HepG2 (cell line): ENCODE data around the gene FLACC1. TPM values are rescaled to one million over a fixed set of nuclear protein-coding genes. Genes with fewer than 3 reads are reported as not detected.

ENCODE experiments used
- ATAC-seq: fragments of 200-7000 bp; cut with Tn5 transposase; 3 replicates; pipeline ENCODE4 v1.9.1; 2020; ENCODE audit warnings: mild to moderate bottlenecking, moderate library complexity
- BruUV-seq: library from RNA; stranded (reverse); fragments of 400-500 nt; replicated peaks from 2 replicates; lab custom pipeline; 2021; lab: Mats Ljungman, UMichigan
- CTCF ChIA-PET: fragments of 300-600 bp; formaldehyde crosslinking; extraction: SDS; loops from one replicate; lab custom pipeline; 2021; ENCODE audit warnings: low total read pairs, inconsistent platforms, low intra/inter-chr PET ratio; lab: Yijun Ruan, JAX
- POLR2A ChIA-PET: fragments of 350-600 bp; sonication (Branson Sonifier 250); formaldehyde crosslinking; loops from one replicate; lab custom pipeline; 2020; ENCODE audit warnings: antibody characterized with exemption, inconsistent platforms; lab: Yijun Ruan, JAX
- DNase-seq: peaks from one replicate; pipeline ENCODE4 v3.0.0-alpha.2; 2015; ENCODE audit warnings: low spot score
- FAIRE-seq: peaks from 3 replicates; lab custom pipeline; 2011; peaks lifted over from hg19 to GRCh38; lab: Jason Lieb, UNC
- H2AFZ ChIP-seq: one replicate; pipeline ENCODE4 v1.6.1; 2011; ENCODE audit warnings: low read length, inconsistent platforms
- H3K27ac ChIP-seq: fragments of 300-600 bp; 3 replicates; pipeline ENCODE4 v1.8.0; 2011; ENCODE audit warnings: mixed run types, mild to moderate bottlenecking, mixed read lengths, low read length, inconsistent platforms; ENCODE audit not compliant: insufficient read depth; ENCODE audit errors: extremely low read length
- H3K27me3 ChIP-seq, 2 experiments: fragments of 200-600 bp in 1 of 2; 2 replicates in 1 of 2; 3 replicates in 1 of 2; pipeline versions ENCODE4 v1.6.0 to v1.8.0; 2011; ENCODE audit warnings: low read length in 2 of 2, mild to moderate bottlenecking in 2 of 2, moderate library complexity in 2 of 2, inconsistent platforms in 1 of 2; ENCODE audit not compliant: insufficient read depth in 2 of 2, control insufficient read depth in 1 of 2
- H3K36me3 ChIP-seq, 2 experiments: fragments of 200-600 bp in 1 of 2; replicated peaks in 1 of 2; 2 replicates in 1 of 2; 3 replicates in 1 of 2; pipeline versions ENCODE4 v1.5.1 to v1.8.0; 2011; ENCODE audit warnings: low read length in 2 of 2, inconsistent platforms in 1 of 2; ENCODE audit not compliant: insufficient read depth in 2 of 2, control insufficient read depth in 1 of 2
- H3K4me1 ChIP-seq: 2 replicates; pipeline ENCODE4 v1.5.1; 2012; ENCODE audit warnings: low read length, inconsistent platforms; ENCODE audit not compliant: insufficient read depth
- H3K4me2 ChIP-seq: 2 replicates; pipeline ENCODE4 v1.6.0; 2011; ENCODE audit warnings: low read depth, low read length, inconsistent platforms
- H3K4me3 ChIP-seq, 3 experiments: fragments of 200-600 bp in 1 of 3; sonication (generic), shearing (Covaris generic) in 1 of 3; replicated peaks in 1 of 3; 2 replicates each; pipeline ENCODE4 v1.5.1; 2011 to 2016; ENCODE audit warnings: low read length in 3 of 3, inconsistent platforms in 2 of 3, low read depth in 2 of 3, mild to moderate bottlenecking in 2 of 3, control low read depth in 1 of 3, mixed read lengths in 1 of 3; ENCODE audit not compliant: insufficient read depth in 1 of 3
- H3K79me2 ChIP-seq: one replicate; pipeline ENCODE4 v1.6.1; 2011; ENCODE audit warnings: low read length, inconsistent platforms; ENCODE audit not compliant: insufficient read depth
- H3K9ac ChIP-seq: 2 replicates; pipeline ENCODE4 v1.6.0; 2011; ENCODE audit warnings: mild to moderate bottlenecking, low read depth, low read length, inconsistent platforms; ENCODE audit not compliant: insufficient read depth
- H3K9me3 ChIP-seq: 2 replicates; pipeline ENCODE4 v1.5.1; 2012; ENCODE audit warnings: mild to moderate bottlenecking, low read length
- H4K20me1 ChIP-seq: 2 replicates; pipeline ENCODE4 v1.6.0; 2011; ENCODE audit warnings: inconsistent platforms, mild to moderate bottlenecking, low read length, moderate library complexity; ENCODE audit not compliant: insufficient read depth
- BCL6 ChIP-seq: IDR thresholded peaks from 2 replicates; pipeline ENCODE4 v1.6.1; 2016; ENCODE audit warnings: missing genetic modification reagents, missing compliant biosample characterization
- CEBPB ChIP-seq: IDR thresholded peaks from 2 replicates; pipeline ENCODE4 v1.6.1; 2011; ENCODE audit warnings: low read depth, low read length, improper control_type of control experiment, borderline replicate concordance
- MATR3 ChIP-seq: sonication (generic); formaldehyde crosslinking; IDR thresholded peaks from 2 replicates; pipeline ENCODE4 v1.4.0; 2020; ENCODE audit warnings: missing genetic modification reagents
- NFRKB ChIP-seq: fragments of 450-650 bp; IDR thresholded peaks from 2 replicates; pipeline ENCODE4 v1.6.1; 2017
- PITX1 ChIP-seq: sonication (generic); formaldehyde crosslinking; IDR thresholded peaks from 2 replicates; pipeline ENCODE4 v1.5.1; 2020; ENCODE audit warnings: mild to moderate bottlenecking, missing genetic modification reagents
- PRPF4 ChIP-seq: fragments of 200-400 bp; formaldehyde crosslinking; IDR thresholded peaks from 2 replicates; pipeline ENCODE4 v1.6.1; 2016; ENCODE audit warnings: low read length, low read depth; ENCODE audit not compliant: poor library complexity, severe bottlenecking
- RNF2 ChIP-seq: fragments of 450-650 bp; conservative IDR thresholded peaks from 2 replicates; pipeline ENCODE4 v1.6.1; 2016; ENCODE audit warnings: low read depth
- SP140L ChIP-seq: sonication (generic); formaldehyde crosslinking; IDR thresholded peaks from 2 replicates; pipeline ENCODE4 v1.4.0; 2020; ENCODE audit warnings: missing genetic modification reagents, borderline replicate concordance
- SP2 ChIP-seq: sonication (generic); formaldehyde crosslinking; IDR thresholded peaks from 2 replicates; pipeline ENCODE4 v1.5.1; 2020; ENCODE audit warnings: mild to moderate bottlenecking, missing genetic modification reagents
- TARDBP ChIP-seq: sonication (generic); formaldehyde crosslinking; IDR thresholded peaks from 2 replicates; pipeline ENCODE4 v1.8.0; 2022; ENCODE audit warnings: mild to moderate bottlenecking, missing genetic modification reagents
- ZBTB42 ChIP-seq: sonication (generic); formaldehyde crosslinking; IDR thresholded peaks from 2 replicates; pipeline ENCODE4 v1.5.0; 2020; ENCODE audit warnings: mild to moderate bottlenecking, missing genetic modification reagents
- ZNF607 ChIP-seq: sonication (generic); formaldehyde crosslinking; IDR thresholded peaks from 2 replicates; pipeline ENCODE4 v1.5.1; 2020; ENCODE audit warnings: missing genetic modification reagents, mild to moderate bottlenecking, borderline replicate concordance
- WGBS: methylation state at CpG from one replicate; pipeline ENCODE4 v1.1.6; 2017; ENCODE audit warnings: low lambda C conversion rate; 5-methylcytosine and 5-hydroxymethylcytosine counted together
- in situ Hi-C: cut with HindIII; loops from 2 replicates; pipeline ENCODE4 v1.10.0; 2017; ENCODE audit warnings: low pct_unique_long_range_greater_than_20kb; ENCODE audit not compliant: extremely low pct_ligation_motif_present
- intact Hi-C: fragments of 100-400 bp; cut with micrococcal nuclease; formaldehyde crosslinking; loops from one replicate; pipeline ENCODE4 v1.10.0; 2022; ENCODE audit not compliant: unreplicated experiment
- polyA plus RNA-seq, 8 experiments: library from polyadenylated mRNA; depleted of rRNA in 3 of 8; stranded (reverse) in 7 of 8; unstranded in 1 of 8; fragments of >200 nt; fragmentation: Illumina TruSeq in 4 of 8; extraction: Trizol in 4 of 8; gene quantifications; 2 replicates each; pipeline versions ENCODE4 v1.2.1 to v1.2.3, GENCODE V29; 2011 to 2016; ENCODE audit warnings: low read depth in 4 of 8, missing spikeins in 1 of 8, mixed read lengths in 1 of 8; ENCODE audit not compliant: insufficient read depth in 1 of 8
- total RNA-seq, 5 experiments: library from RNA; depleted of rRNA; stranded (reverse); fragments of >200 nt; fragmentation: Illumina TruSeq; extraction: Trizol; gene quantifications; 2 replicates each; pipeline ENCODE4 v1.2.3, GENCODE V29; 2016; ENCODE audit warnings: low read depth in 1 of 5
- TF ChIP-seq, protein P1 (sequence below): sonication (generic); formaldehyde crosslinking; IDR thresholded peaks from 2 replicates; pipeline ENCODE4 v1.4.0; 2020; ENCODE audit warnings: missing genetic modification reagents
- TF ChIP-seq, protein P2 (sequence below), 2 experiments: sonication (generic) in 1 of 2; formaldehyde crosslinking in 1 of 2; IDR thresholded peaks; 2 replicates each; pipeline versions ENCODE4 v1.4.0 to v1.6.1; 2018 to 2020; ENCODE audit warnings: missing genetic modification reagents in 2 of 2, borderline replicate concordance in 1 of 2, low read depth in 1 of 2, mild to moderate bottlenecking in 1 of 2, missing biosample characterization in 1 of 2
- TF ChIP-seq, protein P3 (sequence below): sonication (generic); formaldehyde crosslinking; IDR thresholded peaks from 2 replicates; pipeline ENCODE4 v1.4.0; 2020; ENCODE audit warnings: mild to moderate bottlenecking, missing genetic modification reagents

FLACC1 gene
- total and polyA plus RNA-seq, 2 of the 13 experiments (the other 11 are each of a cell fraction or from before 2014, with no cell fraction given) = 0.35 to 0.59 TPM

DNA sequence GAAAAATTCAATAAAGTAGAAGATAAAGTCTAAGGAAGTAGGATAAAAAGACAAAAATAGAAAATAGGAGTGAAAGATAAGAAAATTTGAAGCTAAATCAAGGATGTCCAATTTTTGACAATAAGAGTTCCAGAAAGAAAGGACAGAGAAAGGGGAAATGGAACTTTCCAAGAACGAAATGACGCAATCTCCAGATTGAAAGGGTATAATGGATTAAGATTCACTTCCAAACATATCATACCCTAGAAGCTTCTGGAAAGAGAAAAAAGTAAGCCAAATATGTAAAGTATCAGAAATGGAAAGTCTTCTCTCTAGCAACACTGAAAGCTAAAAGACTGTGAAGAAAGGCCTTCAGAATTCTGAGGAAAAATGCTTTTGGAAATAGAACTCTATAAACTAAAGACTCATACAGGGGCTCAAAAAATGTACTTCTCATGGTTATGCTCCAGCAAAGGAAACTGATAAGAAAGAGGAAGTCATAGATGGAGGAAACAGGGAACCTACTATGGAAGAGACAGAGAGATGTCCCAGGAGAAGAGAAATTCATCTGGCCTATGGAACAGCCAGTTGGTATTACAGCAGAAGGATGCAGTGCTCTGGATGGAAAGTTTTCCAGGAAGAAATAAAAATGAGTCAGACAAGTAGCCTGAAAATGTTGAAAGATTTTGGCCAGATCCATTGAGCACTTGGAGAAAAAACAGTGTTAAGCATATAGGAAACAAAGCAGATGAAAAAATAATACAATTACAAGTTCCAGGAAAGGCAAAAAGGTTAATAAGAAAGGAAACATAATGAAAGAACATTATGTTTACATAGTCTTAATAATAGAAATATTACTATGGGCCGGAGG lies 76.7 kb downstream of the FLACC1 start:
- Histone ChIP-seq H3K4me2 (no peak overlapping the region), H3K4me3 (no peak overlapping the region), H3K79me2 (no peaks in the 10 kb centered on the region), H3K9ac (no peak overlapping the region), H3K27ac (no peak overlapping the region), H4K20me1 (no peaks in the 10 kb centered on the region), H2AFZ (no peak overlapping the region), H3K27me3 (no peaks in the 10 kb centered on the region), H3K9me3 (no peaks in the 10 kb centered on the region), H3K4me1 (no peaks in the 10 kb centered on the region), H3K36me3 (peaks cover 6 to 41% of the 10 kb centered on the region in 2 experiments)
- intact Hi-C loops = no loop called here
- no peak for FAIRE-seq
- POLR2A ChIA-PET = no interaction called here
- DNase-seq = no peak
- 96% methylated on average over 3 of the region's 3 CpGs for WGBS
- in situ Hi-C loops = no loop called here
- ATAC-seq = no peak
- peak; percentile 72 for TF ChIP-seq CEBPB
- TF ChIP-seq MATR3 = no peak
- CTCF ChIA-PET = no interaction called here
- BruUV-seq = TSS peak; percentile 30

DNA sequence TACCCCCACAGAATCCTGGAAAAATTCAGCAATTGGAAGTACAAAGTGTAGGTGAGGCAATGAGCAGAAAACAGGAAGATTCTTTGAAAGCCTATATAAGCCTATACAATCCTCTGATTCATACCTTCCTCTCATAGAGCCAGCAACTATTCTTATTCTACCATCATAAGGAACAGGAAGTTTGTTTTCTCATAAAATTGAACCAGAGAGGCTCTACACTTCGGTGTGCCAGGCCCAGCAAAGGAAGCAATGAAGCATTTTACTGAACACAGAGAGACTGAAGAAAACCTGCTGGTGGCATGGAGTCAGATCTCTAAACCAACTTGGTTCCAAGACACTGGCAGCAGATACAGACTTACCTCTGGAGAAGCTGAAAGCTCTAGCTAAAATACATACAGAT lies 78.1 kb downstream of the FLACC1 start:
- intact Hi-C loops = no loop called here
- H3K9me3 ChIP-seq = no peaks in the 10 kb centered on the region
- DNase-seq = no peak
- H3K4me3 ChIP-seq = no peak overlapping the region
- no peaks in the 10 kb centered on the region for H3K27me3 ChIP-seq
- no peak for ATAC-seq
- peaks cover 7 to 45% of the 10 kb centered on the region in 2 experiments for H3K36me3 ChIP-seq
- H3K4me2 ChIP-seq = no peak overlapping the region
- H3K79me2 ChIP-seq = no peaks in the 10 kb centered on the region
- H3K4me1 ChIP-seq = no peaks in the 10 kb centered on the region
- no peak overlapping the region for H2AFZ ChIP-seq
- CTCF ChIA-PET = no interaction called here
- in situ Hi-C loops = no loop called here
- H3K9ac ChIP-seq = no peak overlapping the region
- FAIRE-seq = no peak
- no peaks in the 10 kb centered on the region for H4K20me1 ChIP-seq
- 93% methylated on average over 1 of the region's 1 CpG for WGBS
- H3K27ac ChIP-seq = no peak overlapping the region
- POLR2A ChIA-PET = no interaction called here
- BruUV-seq = no TSS peak
- TF ChIP-seq SP2 (no peak), ZBTB42 (no peak), NFRKB (no peak), TARDBP (CRISPR knock-in tag) (no peak), PITX1 (CRISPR knock-in tag) (no peak), ZNF607 (CRISPR knock-in tag) (no peak), BCL6 (CRISPR knock-in tag) (no peak), PRPF4 (no peak), SP140L (no peak), RNF2 (no peak)
- TF ChIP-seq, protein P1, sequence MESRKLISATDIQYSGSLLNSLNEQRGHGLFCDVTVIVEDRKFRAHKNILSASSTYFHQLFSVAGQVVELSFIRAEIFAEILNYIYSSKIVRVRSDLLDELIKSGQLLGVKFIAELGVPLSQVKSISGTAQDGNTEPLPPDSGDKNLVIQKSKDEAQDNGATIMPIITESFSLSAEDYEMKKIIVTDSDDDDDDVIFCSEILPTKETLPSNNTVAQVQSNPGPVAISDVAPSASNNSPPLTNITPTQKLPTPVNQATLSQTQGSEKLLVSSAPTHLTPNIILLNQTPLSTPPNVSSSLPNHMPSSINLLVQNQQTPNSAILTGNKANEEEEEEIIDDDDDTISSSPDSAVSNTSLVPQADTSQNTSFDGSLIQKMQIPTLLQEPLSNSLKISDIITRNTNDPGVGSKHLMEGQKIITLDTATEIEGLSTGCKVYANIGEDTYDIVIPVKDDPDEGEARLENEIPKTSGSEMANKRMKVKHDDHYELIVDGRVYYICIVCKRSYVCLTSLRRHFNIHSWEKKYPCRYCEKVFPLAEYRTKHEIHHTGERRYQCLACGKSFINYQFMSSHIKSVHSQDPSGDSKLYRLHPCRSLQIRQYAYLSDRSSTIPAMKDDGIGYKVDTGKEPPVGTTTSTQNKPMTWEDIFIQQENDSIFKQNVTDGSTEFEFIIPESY = no peak
- TF ChIP-seq, protein P2, sequence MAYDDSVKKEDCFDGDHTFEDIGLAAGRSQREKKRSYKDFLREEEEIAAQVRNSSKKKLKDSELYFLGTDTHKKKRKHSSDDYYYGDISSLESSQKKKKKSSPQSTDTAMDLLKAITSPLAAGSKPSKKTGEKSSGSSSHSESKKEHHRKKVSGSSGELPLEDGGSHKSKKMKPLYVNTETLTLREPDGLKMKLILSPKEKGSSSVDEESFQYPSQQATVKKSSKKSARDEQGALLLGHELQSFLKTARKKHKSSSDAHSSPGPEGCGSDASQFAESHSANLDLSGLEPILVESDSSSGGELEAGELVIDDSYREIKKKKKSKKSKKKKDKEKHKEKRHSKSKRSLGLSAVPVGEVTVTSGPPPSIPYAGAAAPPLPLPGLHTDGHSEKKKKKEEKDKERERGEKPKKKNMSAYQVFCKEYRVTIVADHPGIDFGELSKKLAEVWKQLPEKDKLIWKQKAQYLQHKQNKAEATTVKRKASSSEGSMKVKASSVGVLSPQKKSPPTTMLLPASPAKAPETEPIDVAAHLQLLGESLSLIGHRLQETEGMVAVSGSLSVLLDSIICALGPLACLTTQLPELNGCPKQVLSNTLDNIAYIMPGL (CRISPR knock-in tag; IDR thresholded peaks at IDR 0.05; ENCODE audit: borderline replicate concordance in 1 of 2, low read depth in 1 of 2) = no peak
- TF ChIP-seq, protein P3, sequence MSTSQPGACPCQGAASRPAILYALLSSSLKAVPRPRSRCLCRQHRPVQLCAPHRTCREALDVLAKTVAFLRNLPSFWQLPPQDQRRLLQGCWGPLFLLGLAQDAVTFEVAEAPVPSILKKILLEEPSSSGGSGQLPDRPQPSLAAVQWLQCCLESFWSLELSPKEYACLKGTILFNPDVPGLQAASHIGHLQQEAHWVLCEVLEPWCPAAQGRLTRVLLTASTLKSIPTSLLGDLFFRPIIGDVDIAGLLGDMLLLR = no peak
